Measurements from ENCODE around the gene FLAD1.

DNA sequence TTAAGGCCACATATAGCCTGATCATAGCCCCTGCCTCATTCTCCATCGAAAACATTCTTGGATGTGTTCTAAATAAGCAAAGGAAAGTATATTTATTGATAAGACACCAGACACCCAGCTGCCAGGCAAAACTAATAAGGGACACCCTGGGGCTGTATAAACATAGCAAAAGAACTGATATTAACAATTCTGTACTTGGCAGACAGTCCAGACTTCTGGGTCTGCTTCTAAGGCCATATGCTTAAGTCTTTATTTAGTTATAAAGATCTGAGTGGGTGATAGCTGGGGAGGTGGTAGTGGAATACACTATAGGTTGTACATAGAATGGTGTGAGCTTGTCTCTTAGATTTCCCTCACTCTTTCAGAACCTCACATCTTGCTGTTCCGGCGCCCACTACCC lies 4.8 kb upstream of the FLAD1 start:
- TF ChIP-seq POLR2A (IDR thresholded peaks at IDR 0.05): no peak
- TF ChIP-seq, protein P1, sequence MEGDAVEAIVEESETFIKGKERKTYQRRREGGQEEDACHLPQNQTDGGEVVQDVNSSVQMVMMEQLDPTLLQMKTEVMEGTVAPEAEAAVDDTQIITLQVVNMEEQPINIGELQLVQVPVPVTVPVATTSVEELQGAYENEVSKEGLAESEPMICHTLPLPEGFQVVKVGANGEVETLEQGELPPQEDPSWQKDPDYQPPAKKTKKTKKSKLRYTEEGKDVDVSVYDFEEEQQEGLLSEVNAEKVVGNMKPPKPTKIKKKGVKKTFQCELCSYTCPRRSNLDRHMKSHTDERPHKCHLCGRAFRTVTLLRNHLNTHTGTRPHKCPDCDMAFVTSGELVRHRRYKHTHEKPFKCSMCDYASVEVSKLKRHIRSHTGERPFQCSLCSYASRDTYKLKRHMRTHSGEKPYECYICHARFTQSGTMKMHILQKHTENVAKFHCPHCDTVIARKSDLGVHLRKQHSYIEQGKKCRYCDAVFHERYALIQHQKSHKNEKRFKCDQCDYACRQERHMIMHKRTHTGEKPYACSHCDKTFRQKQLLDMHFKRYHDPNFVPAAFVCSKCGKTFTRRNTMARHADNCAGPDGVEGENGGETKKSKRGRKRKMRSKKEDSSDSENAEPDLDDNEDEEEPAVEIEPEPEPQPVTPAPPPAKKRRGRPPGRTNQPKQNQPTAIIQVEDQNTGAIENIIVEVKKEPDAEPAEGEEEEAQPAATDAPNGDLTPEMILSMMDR (IDR thresholded peaks at IDR 0.05): no peak
